ENCODE results near the gene TJP1. TPM values are rescaled to one million over a fixed set of nuclear protein-coding genes. Genes with fewer than 3 reads are reported as not detected.
"Not testable (repeated sequence)": the region's sequence is repeated elsewhere in the genome, so short reads cannot be mapped to it uniquely, and the experiment has no call there.

The TJP1 gene
- polyA plus RNA-seq, 1 donor (not counting 4 experiments of a cell fraction or from before 2014, with no cell fraction given): 54.7 TPM

DNA sequence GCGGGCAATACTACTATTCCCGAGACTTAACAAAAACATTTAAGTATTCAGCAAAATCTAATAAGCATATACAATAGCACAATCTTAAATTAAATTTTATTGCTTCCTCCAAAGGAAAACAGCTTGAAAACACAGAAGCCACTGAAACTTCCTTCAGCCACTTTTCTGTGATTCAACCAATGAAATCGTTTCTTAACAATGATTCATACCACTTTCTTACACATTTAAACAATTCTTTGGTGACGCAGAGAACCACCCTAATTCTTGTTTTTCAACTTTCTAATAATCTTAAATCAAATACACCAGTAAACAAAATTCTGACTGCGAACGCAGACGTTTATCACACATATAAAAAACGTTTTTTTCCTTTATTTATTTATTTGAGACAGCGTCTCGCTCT, 4.1 kb downstream of the TJP1 start:
- H3K27ac ChIP-seq (ENCODE audit: control insufficient read depth, insufficient read depth, low read length): no peak overlapping the region
- no peaks in the 10 kb centered on the region for H3K9me1 ChIP-seq (ENCODE audit: control insufficient read depth, extremely low read depth, insufficient read depth, low read length)
- TF ChIP-seq EZH2 (IDR thresholded peaks at IDR 0.05; ENCODE audit: low read length) (no peak), CTCF (optimal IDR thresholded peaks at IDR 0.05 in 1 of 3, IDR thresholded peaks at IDR 0.05 in 1 of 3, conservative IDR thresholded peaks at IDR 0.05 in 1 of 3; ENCODE audit: extremely low read depth in 1 of 3, insufficient read depth in 2 of 3, low read length in 3 of 3) (no peak)
- no peaks in the 10 kb centered on the region for H3K27me3 ChIP-seq (ENCODE audit: control insufficient read depth, extremely low read depth, insufficient read depth, low read length)
- peaks cover 83% of the 10 kb centered on the region for H3K79me2 ChIP-seq (ENCODE audit: control insufficient read depth, insufficient read depth, low read length)
- H3K4me3 ChIP-seq (ENCODE audit: control insufficient read depth in 2 of 3, extremely low read depth in 1 of 3, insufficient read depth in 2 of 3, low read depth in 1 of 3, low read length in 3 of 3): no peak overlapping the region
- no peak overlapping the region for H2AFZ ChIP-seq (ENCODE audit: control insufficient read depth, low read length)
- no peaks in the 10 kb centered on the region for H3K9me3 ChIP-seq (ENCODE audit: control insufficient read depth, low read depth, low read length)
- peaks cover 10% of the 10 kb centered on the region for H4K20me1 ChIP-seq (ENCODE audit: control insufficient read depth, extremely low read depth, insufficient read depth, low read length)
- H3K4me2 ChIP-seq (ENCODE audit: control insufficient read depth, extremely low read depth, insufficient read depth, low read depth, low read length): no peak overlapping the region
- H3K9ac ChIP-seq (ENCODE audit: control insufficient read depth, extremely low read depth, insufficient read depth, low read length): no peak overlapping the region
- dilution Hi-C loops (cut with MboI; ENCODE audit: extremely low pct_ligation_motif_present, low sequenced_read_pairs): no loop called here
- DNase-seq (ENCODE audit: low read depth, low spot score): no peak
- H3K36me3 ChIP-seq (ENCODE audit: control insufficient read depth in 2 of 2, extremely low read depth in 1 of 2, insufficient read depth in 2 of 2, low read length in 2 of 2): no peaks in the 10 kb centered on the region
- peaks cover 40% of the 10 kb centered on the region for H3K4me1 ChIP-seq (ENCODE audit: control insufficient read depth, extremely low read depth, insufficient read depth, low read length)
- no peak for FAIRE-seq

DNA sequence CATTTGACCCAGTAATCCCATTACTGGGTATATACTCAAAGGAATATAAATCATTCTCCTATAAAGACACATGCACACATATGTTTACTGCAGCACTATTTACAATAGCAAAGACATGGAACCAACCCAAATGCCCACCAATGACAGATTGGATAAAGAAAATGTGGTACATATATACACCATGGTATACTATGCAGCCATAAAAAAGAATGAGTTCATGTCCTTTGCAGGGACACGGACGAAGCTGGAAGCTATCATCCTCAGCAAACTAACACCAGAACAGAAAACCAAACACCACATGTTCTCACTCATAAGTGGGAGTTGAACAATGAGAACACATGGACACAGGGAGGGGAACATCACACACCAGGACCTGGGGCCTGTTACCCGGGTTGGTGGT, 4.8 kb downstream of the TJP1 start:
- dilution Hi-C loops (cut with MboI; ENCODE audit: extremely low pct_ligation_motif_present, low sequenced_read_pairs): not testable (repeated sequence)
- H3K4me1 ChIP-seq (ENCODE audit: control insufficient read depth, extremely low read depth, insufficient read depth, low read length): peaks cover 41% of the 10 kb centered on the region

More for the DNA sequence above, 4.8 kb downstream of the TJP1 start:
- H4K20me1 ChIP-seq (ENCODE audit: control insufficient read depth, extremely low read depth, insufficient read depth, low read length): peaks cover 16% of the 10 kb centered on the region
- not testable (repeated sequence) for H3K27me3 ChIP-seq (ENCODE audit: control insufficient read depth, extremely low read depth, insufficient read depth, low read length); FAIRE-seq; H3K4me3 ChIP-seq (ENCODE audit: control insufficient read depth in 2 of 3, extremely low read depth in 1 of 3, insufficient read depth in 2 of 3, low read depth in 1 of 3, low read length in 3 of 3); H3K36me3 ChIP-seq (ENCODE audit: control insufficient read depth in 2 of 2, extremely low read depth in 1 of 2, insufficient read depth in 2 of 2, low read length in 2 of 2); H3K9me1 ChIP-seq (ENCODE audit: control insufficient read depth, extremely low read depth, insufficient read depth, low read length); H3K4me2 ChIP-seq (ENCODE audit: control insufficient read depth, extremely low read depth, insufficient read depth, low read depth, low read length); H2AFZ ChIP-seq (ENCODE audit: control insufficient read depth, low read length); H3K9me3 ChIP-seq (ENCODE audit: control insufficient read depth, low read depth, low read length); H3K27ac ChIP-seq (ENCODE audit: control insufficient read depth, insufficient read depth, low read length); H3K9ac ChIP-seq (ENCODE audit: control insufficient read depth, extremely low read depth, insufficient read depth, low read length); DNase-seq (ENCODE audit: low read depth, low spot score)
- H3K79me2 ChIP-seq (ENCODE audit: control insufficient read depth, insufficient read depth, low read length): peaks cover 90% of the 10 kb centered on the region
